PC-3 (cell line): ENCODE results near the gene RDX.

Experiments
- EZH2 ChIP-seq: fragments of 300-600 bp; sonication (generic); IDR thresholded peaks from one replicate; pipeline ENCODE4 v1.6.1; 2017; ENCODE audit warnings: antibody characterized with exemption, mild to moderate bottlenecking, low read length; ENCODE audit not compliant: unreplicated experiment
- EZH2phosphoT487 ChIP-seq: fragments of 300-600 bp; sonication (generic); IDR thresholded peaks from 2 replicates; pipeline ENCODE4 v1.6.1; 2018; ENCODE audit warnings: mild to moderate bottlenecking, antibody characterized with exemption, low read length, borderline replicate concordance
- TF ChIP-seq, protein P1 (sequence below): fragments of 300-600 bp; sonication (generic); conservative IDR thresholded peaks from 2 replicates; pipeline ENCODE4 v1.5.1; 2017; ENCODE audit warnings: antibody characterized with exemption, low read depth, mild to moderate bottlenecking, low read length

DNA sequence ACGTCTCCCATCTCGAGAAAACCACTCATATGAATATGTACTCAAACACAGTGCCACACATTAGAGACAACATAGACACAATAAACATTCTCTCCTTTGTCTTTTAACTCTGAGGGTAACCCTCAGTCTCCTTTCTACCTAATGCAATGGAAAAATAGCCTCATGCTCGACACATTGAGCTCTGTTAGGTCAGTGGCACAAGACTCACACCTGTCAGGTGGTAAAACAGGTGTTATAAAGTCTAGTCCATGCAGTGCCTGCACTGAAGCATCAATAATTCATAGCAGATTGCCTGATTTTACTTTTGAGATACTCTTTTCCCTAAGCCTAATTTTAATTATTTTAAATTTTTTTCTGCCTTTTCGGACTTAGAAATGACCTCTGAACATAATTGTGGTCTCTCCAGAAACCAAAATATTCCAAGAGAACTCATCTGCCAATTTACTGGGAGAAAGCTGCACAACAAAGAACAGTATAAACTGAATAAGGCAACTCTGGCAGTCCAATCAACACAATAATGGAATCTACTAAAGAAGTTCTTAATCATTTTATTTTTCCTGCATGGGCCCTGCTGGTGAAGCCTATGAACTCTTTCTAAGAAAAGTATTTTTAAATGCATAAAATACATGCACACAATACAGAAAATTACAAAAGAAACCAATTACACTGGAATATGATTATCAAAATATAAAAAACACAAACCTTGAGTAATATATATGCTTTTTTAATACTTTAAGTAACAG, 9.9 kb downstream of the RDX start:
- TF ChIP-seq, protein P1, sequence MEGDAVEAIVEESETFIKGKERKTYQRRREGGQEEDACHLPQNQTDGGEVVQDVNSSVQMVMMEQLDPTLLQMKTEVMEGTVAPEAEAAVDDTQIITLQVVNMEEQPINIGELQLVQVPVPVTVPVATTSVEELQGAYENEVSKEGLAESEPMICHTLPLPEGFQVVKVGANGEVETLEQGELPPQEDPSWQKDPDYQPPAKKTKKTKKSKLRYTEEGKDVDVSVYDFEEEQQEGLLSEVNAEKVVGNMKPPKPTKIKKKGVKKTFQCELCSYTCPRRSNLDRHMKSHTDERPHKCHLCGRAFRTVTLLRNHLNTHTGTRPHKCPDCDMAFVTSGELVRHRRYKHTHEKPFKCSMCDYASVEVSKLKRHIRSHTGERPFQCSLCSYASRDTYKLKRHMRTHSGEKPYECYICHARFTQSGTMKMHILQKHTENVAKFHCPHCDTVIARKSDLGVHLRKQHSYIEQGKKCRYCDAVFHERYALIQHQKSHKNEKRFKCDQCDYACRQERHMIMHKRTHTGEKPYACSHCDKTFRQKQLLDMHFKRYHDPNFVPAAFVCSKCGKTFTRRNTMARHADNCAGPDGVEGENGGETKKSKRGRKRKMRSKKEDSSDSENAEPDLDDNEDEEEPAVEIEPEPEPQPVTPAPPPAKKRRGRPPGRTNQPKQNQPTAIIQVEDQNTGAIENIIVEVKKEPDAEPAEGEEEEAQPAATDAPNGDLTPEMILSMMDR, result no peak
- TF ChIP-seq EZH2phosphoT487, result no peak
- TF ChIP-seq EZH2, result no peak
